ENCODE results near the gene PABPN1L. TPM values are rescaled to one million over a fixed set of nuclear protein-coding genes. Genes with fewer than 3 reads are reported as not detected.

PABPN1L gene
- total and polyA plus RNA-seq, 2 of the 8 experiments (the other 6 are each of a cell fraction or from before 2014, with no cell fraction given), result not detected

DNA sequence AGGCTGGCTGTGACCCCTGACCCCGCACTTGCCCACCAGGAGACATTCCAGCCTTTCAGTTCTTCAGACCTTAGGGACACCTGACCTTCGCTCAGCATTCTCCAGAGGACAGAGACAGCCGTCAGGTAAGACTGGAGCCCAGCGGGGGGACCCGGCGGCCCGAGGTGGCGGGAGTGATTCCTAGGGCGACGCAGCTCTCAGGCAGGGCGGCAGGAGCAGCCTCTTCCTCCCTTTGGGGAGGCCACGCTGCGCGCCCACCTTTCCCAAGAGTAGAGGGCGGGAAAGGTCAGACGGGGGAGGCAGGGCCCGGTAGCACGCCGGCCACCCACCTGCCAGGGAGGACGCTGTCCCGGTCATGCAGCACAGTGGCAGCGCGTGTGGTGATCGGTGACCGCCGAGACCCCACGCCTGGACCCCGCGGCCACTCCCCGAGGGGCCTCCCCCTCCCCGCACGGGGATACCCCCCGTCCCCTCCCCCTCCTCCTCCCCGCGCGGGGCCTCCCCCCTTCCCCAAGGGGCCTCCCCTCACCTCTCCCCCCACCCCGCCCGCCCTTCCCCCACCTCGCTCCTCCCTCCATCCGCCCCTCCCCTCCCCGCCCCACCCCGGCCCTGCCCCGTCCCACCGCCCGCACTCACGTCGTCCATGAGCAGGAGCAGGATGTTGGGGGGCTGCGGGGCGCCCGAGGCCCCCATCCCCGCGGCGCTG, 10.2 kb downstream of the PABPN1L start:
- peak in 1 of 2 experiments; percentile 72 for DNase-seq (ENCODE audit: low read depth in 1 of 2, low spot score in 2 of 2)
- POLR2A ChIA-PET (ENCODE audit: partially characterized antibody), result interaction anchor here (0.6 to 3.4 kb wide), 5 partner anchors 25 to 230 kb away, joined by 3 to 25 read pairs (median 3); partner anchors contain the start of gene APRT
- TF ChIP-seq RXRA (IDR thresholded peaks at IDR 0.05; ENCODE audit: insufficient read depth, low read depth, low read length) (no peak), SP4 (IDR thresholded peaks at IDR 0.05; ENCODE audit: low read length) (no peak), SRF (IDR thresholded peaks at IDR 0.05; ENCODE audit: low read depth, low read length) (no peak), EZH2 (IDR thresholded peaks at IDR 0.05; ENCODE audit: low read depth, low read length, severe bottlenecking) (no peak), POLR2A (IDR thresholded peaks at IDR 0.05; ENCODE audit: control extremely low read depth in 1 of 2, low read depth in 2 of 2, low read length in 2 of 2) (no peak), PHF8 (conservative IDR thresholded peaks at IDR 0.05; ENCODE audit: low read depth, low read length) (no peak), POU5F1 (IDR thresholded peaks at IDR 0.05; ENCODE audit: low read depth, low read length) (no peak), HDAC2 (IDR thresholded peaks at IDR 0.05; ENCODE audit: borderline replicate concordance in 1 of 2, low read depth in 2 of 2, low read length in 2 of 2) (peak in 1 of 2 experiments; percentile 61; a peak in 1 of 4 replicates), GABPA (IDR thresholded peaks at IDR 0.05; ENCODE audit: borderline replicate concordance, insufficient read depth, low read length) (no peak), CREB1 (IDR thresholded peaks at IDR 0.05) (0 out of 2 replicates have a peak, but pooled peaks have one; percentile 9), JUND (IDR thresholded peaks at IDR 0.05; ENCODE audit: low read length) (no peak), TBP (IDR thresholded peaks at IDR 0.05; ENCODE audit: low read depth, low read length) (no peak)

More for the DNA sequence above, 10.2 kb downstream of the PABPN1L start:
- Histone ChIP-seq H2BK20ac (ENCODE audit: low read length) (no peak overlapping the region), H3K4me1 (replicated peaks in 1 of 4; ENCODE audit: control insufficient read depth in 3 of 4, insufficient read depth in 4 of 4, low read length in 3 of 4) (peaks cover 0 to 5% (median 3%) of the 10 kb centered on the region in 4 experiments; a peak in 5 of 7 replicates), H3K4me2 (ENCODE audit: insufficient read depth in 1 of 2, low read depth in 2 of 2, low read length in 2 of 2) (peak overlapping the region; percentile 49 to 100), H4K8ac (ENCODE audit: extremely low read depth, insufficient read depth, low read length) (no peak overlapping the region; the same call in 1 of the 2 replicates), H2BK5ac (ENCODE audit: low read depth, low read length) (no peak overlapping the region; the same call in 1 of the 2 replicates), H3K9me3 (ENCODE audit: insufficient read depth in 2 of 2, low read depth in 1 of 2, low read length in 1 of 2) (peaks cover 0 to 5% of the 10 kb centered on the region in 2 experiments; a peak in 1 of 4 replicates), H3K9ac (replicated peaks in 1 of 4; ENCODE audit: extremely low read depth in 1 of 4, low read depth in 3 of 4, low read length in 3 of 4) (no peak overlapping the region; a peak in 2 of 7 replicates), H3K23me2 (ENCODE audit: low read depth, low read length) (peaks cover 2% of the 10 kb centered on the region), H4K5ac (ENCODE audit: insufficient read length, low read depth, low read length) (peak overlapping the region; percentile 4), H3K14ac (ENCODE audit: insufficient read length) (no peak overlapping the region), H3K79me1 (ENCODE audit: low read depth, low read length) (peaks cover 4% of the 10 kb centered on the region; the same call in 1 of the 2 replicates), H3K4ac (replicated peaks; ENCODE audit: insufficient read length, low read depth, low read length) (no peak overlapping the region), H2BK15ac (ENCODE audit: low read length) (no peak overlapping the region), H3K27me3 (replicated peaks in 1 of 4; ENCODE audit: control insufficient read depth in 3 of 4, extremely low read depth in 1 of 4, insufficient read depth in 3 of 4, low read length in 3 of 4) (no peaks in the 10 kb centered on the region), H2AK5ac (ENCODE audit: low read depth, low read length) (no peak overlapping the region), H3K56ac (replicated peaks; ENCODE audit: insufficient read length, low read depth, low read length) (no peak overlapping the region), H3K79me2 (ENCODE audit: control insufficient read depth in 1 of 2, insufficient read depth in 2 of 2, low read length in 2 of 2) (peaks cover 0 to 12% of the 10 kb centered on the region in 2 experiments; a peak in 1 of 4 replicates), H3K4me3 (ENCODE audit: extremely low read depth in 1 of 4, insufficient read depth in 2 of 4, low read depth in 3 of 4, low read length in 4 of 4) (peak overlapping the region; percentile 51 to 94 (median 77)), H4K91ac (replicated peaks; ENCODE audit: insufficient read length, low read length) (peak overlapping the region; percentile 53), H2AFZ (ENCODE audit: low read length) (no peak overlapping the region), H3K23ac (ENCODE audit: insufficient read length) (no peak overlapping the region), H3K36me3 (ENCODE audit: control insufficient read depth in 2 of 4, insufficient read depth in 4 of 4, low read length in 3 of 4) (peaks cover 10 to 19% (median 13%) of the 10 kb centered on the region in 4 experiments), H3K27ac (ENCODE audit: low read depth, low read length) (no peak overlapping the region; the same call in 1 of the 2 replicates), H4K20me1 (replicated peaks in 1 of 2; ENCODE audit: control insufficient read depth in 1 of 2, insufficient read depth in 2 of 2, low read length in 2 of 2) (peaks cover 4 to 10% of the 10 kb centered on the region in 2 experiments), H2BK120ac (replicated peaks; ENCODE audit: low read depth, low read length) (no peak overlapping the region), H2BK12ac (ENCODE audit: low read depth, low read length) (no peak overlapping the region), H3K18ac (ENCODE audit: extremely low read depth, low read length) (no peak overlapping the region; the same call in 1 of the 2 replicates)
- WGBS, 2 experiments (ENCODE audit: extremely low coverage in 1 of 2, insufficient coverage in 1 of 2, insufficient read length in 1 of 2, insufficient replicate concordance in 2 of 2, low coverage in 1 of 2, low lambda C conversion rate in 2 of 2, missing lambda C conversion rate in 1 of 2), result 6% methylated on average over 16 of the region's 53 CpGs; no CpG with 5 or more reads in 1 of the 2 experiments
- CTCF ChIA-PET (ENCODE audit: partially characterized antibody), result interaction anchor here (0.8 to 4.1 kb wide), 6 partner anchors 24 to 224 kb away, joined by 3 to 29 read pairs (median 7); partner anchors contain the start of gene APRT
- FAIRE-seq, result no peak

Data from H1 (cell line).